GM19372 (cell line): Measurements from ENCODE around the gene MECP2.
"Not testable (repeated sequence)": the region's sequence is repeated elsewhere in the genome, so short reads cannot be mapped to it uniquely, and the experiment has no call there.

ENCODE experiments used
- ATAC-seq: cut with Tn5 transposase; IDR thresholded peaks from one replicate; pipeline ENCODE4 v1.9.1; 2021; ENCODE audit warnings: mild to moderate bottlenecking, low read depth, moderate library complexity; ENCODE audit not compliant: unreplicated experiment

The MECP2 gene

GRCh38 chrX:154097589-154098541, at the start of gene MECP2:
MECP2 (minus strand) TSS chrX:154097717.
- ATAC-seq = peak; percentile 87

- ATAC-seq = not testable (repeated sequence)
Observed at GRCh38 chrX:154144010-154144409, 46.5 kb upstream of the MECP2 start, which contains the start of gene OPN1LW. OPN1LW (plus strand) TSS chrX:154144243; CDS start chrX:154144284, 41 bp downstream.

- no peak for ATAC-seq
Observed at GRCh38 chrX:154142950-154143745, 45.6 kb upstream of the MECP2 start.

- no peak for ATAC-seq
Observed at GRCh38 chrX:154142386-154142785, 44.9 kb upstream of the MECP2 start.

- no peak for ATAC-seq
Observed at GRCh38 chrX:154140742-154141141, 43.2 kb upstream of the MECP2 start.

GRCh38 chrX:154140206-154140605, 42.7 kb upstream of the MECP2 start:
- no peak for ATAC-seq

- no peak for ATAC-seq
Observed at GRCh38 chrX:154138857-154139256, 41.3 kb upstream of the MECP2 start.

- ATAC-seq = no peak
Observed at GRCh38 chrX:154136627-154137161, 39.2 kb upstream of the MECP2 start.

- no peak for ATAC-seq
Observed at GRCh38 chrX:154135458-154136229, 38.1 kb upstream of the MECP2 start.

- ATAC-seq = no peak
Observed at GRCh38 chrX:154132366-154132765, 34.8 kb upstream of the MECP2 start.

GRCh38 chrX:154131955-154132354, 34.4 kb upstream of the MECP2 start:
- ATAC-seq = no peak

- no peak for ATAC-seq
Observed at GRCh38 chrX:154126101-154126500, 28.6 kb upstream of the MECP2 start.

GRCh38 chrX:154125391-154126040, 28.0 kb upstream of the MECP2 start:
- no peak for ATAC-seq

GRCh38 chrX:154123241-154124219, 26.0 kb upstream of the MECP2 start:
- no peak for ATAC-seq

GRCh38 chrX:154121961-154122360, 24.4 kb upstream of the MECP2 start:
- no peak for ATAC-seq

GRCh38 chrX:154121207-154121606, 23.7 kb upstream of the MECP2 start:
- no peak for ATAC-seq

- ATAC-seq = no peak
Observed at GRCh38 chrX:154120567-154120966, 23.1 kb upstream of the MECP2 start.

- no peak for ATAC-seq
Observed at GRCh38 chrX:154117566-154117965, 20.0 kb upstream of the MECP2 start.
